Gastroesophageal sphincter (tissue), 3 donors: ENCODE results near the gene SERGEF.

Experiments used
- EP300 ChIP-seq: sonication (generic); formaldehyde crosslinking; IDR thresholded peaks from one replicate; pipeline ENCODE4 v1.6.1; 2017; ENCODE audit warnings: antibody characterized with exemption, mild to moderate bottlenecking
- POLR2A ChIP-seq, 2 donors: fragments of 450-650 bp; IDR thresholded peaks; one replicate each; pipeline ENCODE4 v1.6.1; 2017; ENCODE audit warnings: antibody characterized with exemption in 2 of 2, mild to moderate bottlenecking in 2 of 2, moderate library complexity in 1 of 2
- TF ChIP-seq, protein P1 (sequence below), 4 experiments: fragments of 200-600 bp in 2 of 4; fragments of 450-650 bp in 2 of 4; sonication (generic) in 1 of 4; IDR thresholded peaks; one replicate each; pipeline ENCODE4 v1.5.1; 2017 to 2019; ENCODE audit warnings: antibody characterized with exemption in 4 of 4, mild to moderate bottlenecking in 2 of 4, moderate library complexity in 2 of 4

DNA sequence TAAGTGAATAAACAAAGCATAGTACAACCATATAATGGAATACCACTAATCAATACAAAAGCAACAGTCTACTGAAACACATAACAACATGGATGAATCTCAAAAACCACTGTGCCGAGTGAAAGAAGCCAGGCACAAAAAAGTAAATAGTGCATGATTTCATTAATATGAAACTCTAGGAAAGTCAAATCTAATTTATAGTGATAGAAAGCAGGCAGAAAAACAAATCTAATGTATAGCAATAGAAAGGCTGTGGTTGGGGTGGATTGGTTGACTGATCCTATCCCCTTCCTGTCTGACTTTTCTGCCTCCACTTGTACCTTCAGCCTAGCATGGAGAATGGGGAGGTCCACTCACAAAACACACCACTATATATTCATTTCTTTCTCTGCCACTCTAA is 115.4 kb downstream of the SERGEF start:
- TF ChIP-seq EP300 (no peak), POLR2A (IDR thresholded peaks at IDR 0.05) (no peak)
- TF ChIP-seq, protein P1, sequence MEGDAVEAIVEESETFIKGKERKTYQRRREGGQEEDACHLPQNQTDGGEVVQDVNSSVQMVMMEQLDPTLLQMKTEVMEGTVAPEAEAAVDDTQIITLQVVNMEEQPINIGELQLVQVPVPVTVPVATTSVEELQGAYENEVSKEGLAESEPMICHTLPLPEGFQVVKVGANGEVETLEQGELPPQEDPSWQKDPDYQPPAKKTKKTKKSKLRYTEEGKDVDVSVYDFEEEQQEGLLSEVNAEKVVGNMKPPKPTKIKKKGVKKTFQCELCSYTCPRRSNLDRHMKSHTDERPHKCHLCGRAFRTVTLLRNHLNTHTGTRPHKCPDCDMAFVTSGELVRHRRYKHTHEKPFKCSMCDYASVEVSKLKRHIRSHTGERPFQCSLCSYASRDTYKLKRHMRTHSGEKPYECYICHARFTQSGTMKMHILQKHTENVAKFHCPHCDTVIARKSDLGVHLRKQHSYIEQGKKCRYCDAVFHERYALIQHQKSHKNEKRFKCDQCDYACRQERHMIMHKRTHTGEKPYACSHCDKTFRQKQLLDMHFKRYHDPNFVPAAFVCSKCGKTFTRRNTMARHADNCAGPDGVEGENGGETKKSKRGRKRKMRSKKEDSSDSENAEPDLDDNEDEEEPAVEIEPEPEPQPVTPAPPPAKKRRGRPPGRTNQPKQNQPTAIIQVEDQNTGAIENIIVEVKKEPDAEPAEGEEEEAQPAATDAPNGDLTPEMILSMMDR (IDR thresholded peaks at IDR 0.05): no peak
